H1 (cell line): ENCODE measurements around the gene SLX9. TPM values are rescaled to one million over a fixed set of nuclear protein-coding genes. Genes with fewer than 3 reads are reported as not detected.

Experiments used
- CHD2 ChIP-seq: IDR thresholded peaks from 2 replicates; pipeline ENCODE4 v1.6.1; 2012; ENCODE audit warnings: low read length, improper control_type of control experiment
- polyA plus RNA-seq, 7 experiments: library from polyadenylated mRNA; depleted of rRNA in 3 of 7; stranded (reverse) in 5 of 7; unstranded in 2 of 7; fragments of >200 nt in 5 of 7; fragments of 200-250 nt in 2 of 7; gene quantifications; 1 replicate in 5 of 7; 2 replicates in 1 of 7; 4 replicates in 1 of 7; pipeline versions ENCODE4 v1.2.1 to v1.2.3, GENCODE V29; 2011 to 2013; ENCODE audit warnings: missing spikeins in 2 of 7, mixed read lengths in 2 of 7
- total RNA-seq: library from RNA; stranded (reverse); fragmentation: NEBNext Ultra II Directional; extraction: Animal tissue kit (Norgen Biotek cat#: 25700); gene quantifications from 2 replicates; pipeline ENCODE4 v1.2.1, GENCODE V29; 2021

Gene SLX9
- total and polyA plus RNA-seq, 2 of the 8 experiments (the other 6 are each of a cell fraction or from before 2014, with no cell fraction given) = 17.7 to 57.3 TPM

GRCh38 chr21:44996983-44997936 lies 57.4 kb downstream of the SLX9 start (continued):
- TF ChIP-seq CHD2 = no peak
